ENCODE data around the gene SYT1.

SYT1 gene

GRCh38 chr12:79223761-79224160 lies 359.2 kb downstream of the SYT1 start:
- H3K9ac ChIP-seq (ENCODE audit: low read length), result no peak overlapping the region
- H3K4me3 ChIP-seq (ENCODE audit: insufficient read depth, low read length, poor library complexity, severe bottlenecking), result no peak overlapping the region
- H3K9me3 ChIP-seq (ENCODE audit: insufficient read depth, low read length), result peaks cover 4% of the 10 kb centered on the region; the same call in 1 of the 2 replicates
- no peaks in the 10 kb centered on the region for H3K79me2 ChIP-seq (ENCODE audit: insufficient read depth, low read length)
- no peak for TF ChIP-seq CTCF (IDR thresholded peaks at IDR 0.05; ENCODE audit: insufficient read depth, low read length, poor library complexity, severe bottlenecking)
- TF ChIP-seq EZH2phosphoT487 (conservative IDR thresholded peaks at IDR 0.05; ENCODE audit: low read length), result no peak
- no peak overlapping the region for H3K27ac ChIP-seq (ENCODE audit: low read depth, low read length)
- H3F3A ChIP-seq (ENCODE audit: insufficient read depth), result no peaks in the 10 kb centered on the region
- no peaks in the 10 kb centered on the region for H3K27me3 ChIP-seq (ENCODE audit: low read length)
- no peak overlapping the region for H3K4me2 ChIP-seq (ENCODE audit: low read depth, low read length, poor library complexity, severe bottlenecking)
- no peak overlapping the region for H2AFZ ChIP-seq (ENCODE audit: low read depth, low read length, severe bottlenecking)
- H3K9me2 ChIP-seq (replicated peaks; ENCODE audit: insufficient read depth, low read length), result no peaks in the 10 kb centered on the region
- no peaks in the 10 kb centered on the region for H4K20me1 ChIP-seq (ENCODE audit: low read depth, low read length)
- peaks cover 3% of the 10 kb centered on the region; the same call in 1 of the 2 replicates for H3K36me3 ChIP-seq (ENCODE audit: low read length)

- H3K27ac ChIP-seq (ENCODE audit: low read depth, low read length), result no peak overlapping the region
- no peaks in the 10 kb centered on the region for H3F3A ChIP-seq (ENCODE audit: insufficient read depth)
- no peaks in the 10 kb centered on the region for H3K27me3 ChIP-seq (ENCODE audit: low read length)
- H3K4me2 ChIP-seq (ENCODE audit: low read depth, low read length, poor library complexity, severe bottlenecking), result no peak overlapping the region
- no peak overlapping the region for H3K9ac ChIP-seq (ENCODE audit: low read length)
- H3K9me3 ChIP-seq (ENCODE audit: insufficient read depth, low read length), result no peaks in the 10 kb centered on the region
- no peaks in the 10 kb centered on the region for H3K79me2 ChIP-seq (ENCODE audit: insufficient read depth, low read length)
- no peaks in the 10 kb centered on the region for H3K9me2 ChIP-seq (replicated peaks; ENCODE audit: insufficient read depth, low read length)
- no peaks in the 10 kb centered on the region; the same call in 1 of the 2 replicates for H3K36me3 ChIP-seq (ENCODE audit: low read length)
- H4K20me1 ChIP-seq (ENCODE audit: low read depth, low read length), result no peaks in the 10 kb centered on the region
- H3K4me3 ChIP-seq (ENCODE audit: insufficient read depth, low read length, poor library complexity, severe bottlenecking), result no peak overlapping the region
- TF ChIP-seq EZH2phosphoT487 (conservative IDR thresholded peaks at IDR 0.05; ENCODE audit: low read length) (no peak), CTCF (IDR thresholded peaks at IDR 0.05; ENCODE audit: insufficient read depth, low read length, poor library complexity, severe bottlenecking) (no peak)
- no peak overlapping the region for H2AFZ ChIP-seq (ENCODE audit: low read depth, low read length, severe bottlenecking)
Measured at GRCh38 chr12:79227091-79227490, 362.5 kb downstream of the SYT1 start.

- no peaks in the 10 kb centered on the region for H3K79me2 ChIP-seq (ENCODE audit: insufficient read depth, low read length)
- H3K9ac ChIP-seq (ENCODE audit: low read length), result no peak overlapping the region
- no peaks in the 10 kb centered on the region for H3K9me3 ChIP-seq (ENCODE audit: insufficient read depth, low read length)
- H2AFZ ChIP-seq (ENCODE audit: low read depth, low read length, severe bottlenecking), result no peak overlapping the region
- no peak overlapping the region for H3K4me3 ChIP-seq (ENCODE audit: insufficient read depth, low read length, poor library complexity, severe bottlenecking)
- H3K27me3 ChIP-seq (ENCODE audit: low read length), result no peaks in the 10 kb centered on the region
- H3K27ac ChIP-seq (ENCODE audit: low read depth, low read length), result no peak overlapping the region
- no peaks in the 10 kb centered on the region for H3F3A ChIP-seq (ENCODE audit: insufficient read depth)
- H4K20me1 ChIP-seq (ENCODE audit: low read depth, low read length), result no peaks in the 10 kb centered on the region
- H3K9me2 ChIP-seq (replicated peaks; ENCODE audit: insufficient read depth, low read length), result no peaks in the 10 kb centered on the region
- no peak overlapping the region for H3K4me2 ChIP-seq (ENCODE audit: low read depth, low read length, poor library complexity, severe bottlenecking)
- no peaks in the 10 kb centered on the region for H3K36me3 ChIP-seq (ENCODE audit: low read length)
- TF ChIP-seq CTCF (IDR thresholded peaks at IDR 0.05; ENCODE audit: insufficient read depth, low read length, poor library complexity, severe bottlenecking) (no peak), EZH2phosphoT487 (conservative IDR thresholded peaks at IDR 0.05; ENCODE audit: low read length) (no peak)
Measured at GRCh38 chr12:79227646-79228045, 363.1 kb downstream of the SYT1 start.
